Measurements from ENCODE around the gene CPT1B.
"Not testable (repeated sequence)": the region's sequence is repeated elsewhere in the genome, so short reads cannot be mapped to it uniquely, and the experiment has no call there.

Gene CPT1B

GRCh38 chr22:50608996-50609395 lies 30.8 kb upstream of the CPT1B start:
- no peak for DNase-seq

GRCh38 chr22:50608058-50608840 lies 30.0 kb upstream of the CPT1B start:
- DNase-seq, result not testable (repeated sequence)

- DNase-seq, result no peak
These were observed 29.4 kb upstream of the CPT1B start for GRCh38 chr22:50607659-50608020.

GRCh38 chr22:50606946-50607658 lies 28.9 kb upstream of the CPT1B start:
- DNase-seq, result no peak

- no peak for DNase-seq
These were observed 28.1 kb upstream of the CPT1B start for GRCh38 chr22:50606165-50606945.

- DNase-seq, result no peak
These were observed 27.4 kb upstream of the CPT1B start for GRCh38 chr22:50605613-50606074.

- no peak for DNase-seq
These were observed 26.9 kb upstream of the CPT1B start for GRCh38 chr22:50605002-50605612.

GRCh38 chr22:50604256-50605001 lies 26.2 kb upstream of the CPT1B start:
- no peak for DNase-seq

- no peak for DNase-seq
These were observed 25.5 kb upstream of the CPT1B start for GRCh38 chr22:50603511-50604255.

GRCh38 chr22:50602338-50602700 lies 24.1 kb upstream of the CPT1B start:
- DNase-seq, result no peak

- DNase-seq, result no peak
These were observed 23.6 kb upstream of the CPT1B start for GRCh38 chr22:50601669-50602337.

- peak; percentile 56 for DNase-seq
These were observed 22.9 kb upstream of the CPT1B start for GRCh38 chr22:50600967-50601668.

- peak; percentile 88 for DNase-seq
These were observed 22.3 kb upstream of the CPT1B start, which contains the start of gene MAPK8IP2 for GRCh38 chr22:50600538-50600937. Gene MAPK8IP2, plus strand, starts transcription at chr22:50600793. Its CDS starts 26 bp downstream, at chr22:50600819.

GRCh38 chr22:50599816-50600455 lies 21.7 kb upstream of the CPT1B start:
- DNase-seq, result peak; percentile 69

GRCh38 chr22:50597097-50597496 lies 18.9 kb upstream of the CPT1B start:
- no peak for DNase-seq

- no peak for DNase-seq
These were observed 17.0 kb upstream of the CPT1B start for GRCh38 chr22:50595189-50595588.

GRCh38 chr22:50587407-50587806 lies 9.2 kb upstream of the CPT1B start:
- DNase-seq, result no peak

- DNase-seq, result no peak
These were observed 8.2 kb upstream of the CPT1B start for GRCh38 chr22:50586416-50586815.

- no peak for DNase-seq
These were observed 7.6 kb upstream of the CPT1B start for GRCh38 chr22:50585781-50586180.

- DNase-seq, result no peak
These were observed 7.0 kb upstream of the CPT1B start for GRCh38 chr22:50585238-50585637.
